HG03095 (cell line): ENCODE measurements around the gene TGM1.
A peak's percentile ranks its signal among the peaks of the same experiment; 100 is the strongest.

Experiments used
- ATAC-seq: cut with Tn5 transposase; IDR thresholded peaks from one replicate; pipeline ENCODE4 v1.9.1; 2021; ENCODE audit warnings: moderate library complexity; ENCODE audit not compliant: unreplicated experiment

Gene TGM1

GRCh38 chr14:24271134-24271833 is 8.3 kb upstream of the TGM1 start, which contains the start of gene RABGGTA:
TSS of gene RABGGTA (minus strand) at chr14:24271597. CDS start at chr14:24271115, 482 bp downstream.
- peak; percentile 76 for ATAC-seq

GRCh38 chr14:24270537-24271133 is 7.7 kb upstream of the TGM1 start:
- ATAC-seq = no peak

DNA sequence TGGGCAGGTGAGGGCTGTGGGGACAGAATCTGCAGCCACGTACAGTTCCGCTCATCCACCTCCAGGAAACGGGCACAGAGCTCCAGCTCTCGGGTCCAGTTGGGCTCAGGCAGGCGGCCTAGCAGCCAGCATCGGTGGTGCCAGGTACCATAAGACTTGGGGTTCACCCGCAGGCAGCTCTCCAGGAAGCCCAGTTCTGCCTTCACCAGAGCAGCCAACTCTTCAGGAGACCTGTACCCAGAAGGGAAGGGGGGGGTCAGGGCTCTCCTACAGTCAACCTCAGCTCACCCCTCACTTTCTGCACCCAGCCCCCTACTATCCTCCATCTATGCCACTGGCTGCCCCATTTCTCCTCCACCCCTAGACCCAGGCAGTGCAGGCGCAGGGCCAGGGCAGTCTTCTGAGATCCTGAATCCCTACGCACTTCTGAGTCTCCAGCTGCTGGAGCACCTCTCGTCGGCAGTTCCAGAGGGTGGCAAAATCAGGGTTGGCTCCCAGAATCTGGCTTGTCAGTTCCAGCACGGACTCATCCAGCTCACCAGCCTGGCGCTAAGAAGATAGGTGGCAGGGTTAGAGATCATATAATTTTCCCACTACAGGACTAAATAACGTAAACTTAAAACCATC is 7.0 kb upstream of the TGM1 start:
- no peak for ATAC-seq

DNA sequence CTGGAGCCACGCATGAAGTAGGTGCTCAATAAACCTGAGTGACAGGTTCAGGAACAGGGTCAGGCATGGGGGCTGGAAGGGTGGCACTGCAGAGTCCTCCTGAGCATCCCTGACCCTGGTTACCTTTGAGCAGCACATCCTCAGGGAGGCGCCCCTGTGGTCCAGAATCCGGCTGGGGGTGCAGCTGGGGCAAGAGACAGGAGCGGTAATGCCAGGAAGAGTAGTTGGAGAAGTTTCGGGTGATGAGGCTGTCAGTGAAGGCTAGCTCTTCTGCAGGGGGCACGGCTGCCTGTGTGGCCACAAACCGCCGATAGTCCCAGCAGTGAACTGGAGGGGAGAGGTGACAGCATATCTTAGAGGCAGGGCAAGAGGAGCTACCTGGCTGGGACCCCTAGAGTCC is 6.4 kb upstream of the TGM1 start:
- no peak for ATAC-seq

- no peak for ATAC-seq
Measured at GRCh38 chr14:24268225-24268624, 5.2 kb upstream of the TGM1 start.

- no peak for ATAC-seq
Measured at GRCh38 chr14:24267516-24267915, 4.5 kb upstream of the TGM1 start.

DNA sequence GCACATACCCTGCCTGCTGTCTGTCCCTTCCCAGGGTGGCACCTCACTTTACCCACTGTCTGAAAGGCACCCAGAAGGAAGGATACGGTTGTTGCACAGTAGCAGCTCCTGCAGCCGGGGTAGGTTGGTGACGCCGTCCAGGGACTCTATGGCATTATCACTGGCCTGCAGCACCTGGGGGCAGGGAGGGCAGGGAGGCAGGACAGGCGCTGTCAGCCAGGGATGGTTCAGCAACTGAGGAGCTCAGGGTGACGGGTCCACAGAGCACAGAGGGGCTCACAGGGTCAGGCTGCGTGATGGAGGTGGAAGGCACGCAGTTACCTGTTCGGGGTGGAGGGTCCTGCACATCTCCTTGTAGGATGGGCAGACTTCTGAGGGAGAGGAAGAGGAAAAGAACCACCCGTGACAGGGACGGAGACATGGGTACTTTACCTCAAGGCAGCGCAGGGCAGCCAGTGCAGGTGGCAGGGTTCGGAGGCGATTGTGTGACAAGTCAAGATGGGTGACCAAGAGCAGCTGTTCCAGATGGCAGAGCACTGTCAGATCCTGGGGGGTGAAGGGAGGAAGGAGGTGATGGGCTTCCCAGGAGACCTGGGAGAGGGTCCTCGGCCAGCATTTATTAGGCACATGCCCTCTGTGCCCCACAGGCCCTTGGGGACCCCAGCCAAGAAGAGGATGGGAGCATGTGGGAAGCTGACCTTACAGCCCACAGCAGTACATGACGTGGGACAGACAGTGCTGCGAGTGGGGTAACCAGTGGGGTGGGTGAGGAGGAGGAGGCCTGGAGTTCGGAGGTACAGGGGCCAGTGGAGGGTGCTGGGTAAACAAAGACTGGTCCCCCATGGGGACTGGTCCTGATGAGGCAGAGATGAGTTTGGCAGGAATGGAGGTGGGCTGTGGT is 3.6 kb upstream of the TGM1 start:
- no peak for ATAC-seq

GRCh38 chr14:24264298-24264697 is 1.3 kb upstream of the TGM1 start:
- no peak for ATAC-seq

DNA sequence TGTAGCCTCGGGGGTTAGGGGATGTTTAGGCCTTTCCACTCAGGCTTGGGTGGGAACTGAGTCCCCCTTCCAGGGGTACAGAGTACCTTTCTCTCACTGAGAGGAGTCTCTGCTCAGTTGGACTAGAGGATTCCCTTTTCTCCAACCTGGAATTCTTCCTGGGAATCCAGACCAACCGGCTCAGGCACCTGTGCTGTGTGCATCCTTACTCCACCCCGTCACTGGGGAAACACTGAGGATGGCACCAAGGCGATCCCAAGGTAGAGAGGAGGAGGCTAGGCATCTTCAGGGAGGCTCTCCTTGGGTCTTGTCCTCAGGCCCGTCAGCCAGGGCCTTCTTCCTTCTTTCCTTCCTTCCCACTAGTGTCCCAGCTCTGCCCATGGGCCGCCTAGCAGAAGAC is 871 bp upstream of the TGM1 start:
- no peak for ATAC-seq

DNA sequence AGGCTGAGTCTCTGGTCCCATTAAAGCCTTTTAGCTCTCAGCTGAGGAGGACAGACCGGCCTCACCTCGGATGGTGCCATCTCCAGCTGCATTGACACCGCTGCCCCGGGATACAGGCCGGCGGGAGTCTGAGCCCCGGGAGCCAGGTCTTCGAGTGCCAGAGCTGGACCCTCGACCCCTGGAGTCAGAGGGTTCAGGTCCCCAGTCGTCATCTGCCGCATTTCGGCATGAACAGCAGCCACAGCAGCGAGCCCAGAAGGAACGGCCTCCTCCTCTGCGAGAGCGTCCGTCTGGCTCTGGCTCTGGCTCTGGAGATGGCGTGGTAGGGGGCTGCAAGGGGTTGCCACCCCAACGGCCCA is 1.0 kb downstream of the TGM1 start:
- ATAC-seq = no peak

DNA sequence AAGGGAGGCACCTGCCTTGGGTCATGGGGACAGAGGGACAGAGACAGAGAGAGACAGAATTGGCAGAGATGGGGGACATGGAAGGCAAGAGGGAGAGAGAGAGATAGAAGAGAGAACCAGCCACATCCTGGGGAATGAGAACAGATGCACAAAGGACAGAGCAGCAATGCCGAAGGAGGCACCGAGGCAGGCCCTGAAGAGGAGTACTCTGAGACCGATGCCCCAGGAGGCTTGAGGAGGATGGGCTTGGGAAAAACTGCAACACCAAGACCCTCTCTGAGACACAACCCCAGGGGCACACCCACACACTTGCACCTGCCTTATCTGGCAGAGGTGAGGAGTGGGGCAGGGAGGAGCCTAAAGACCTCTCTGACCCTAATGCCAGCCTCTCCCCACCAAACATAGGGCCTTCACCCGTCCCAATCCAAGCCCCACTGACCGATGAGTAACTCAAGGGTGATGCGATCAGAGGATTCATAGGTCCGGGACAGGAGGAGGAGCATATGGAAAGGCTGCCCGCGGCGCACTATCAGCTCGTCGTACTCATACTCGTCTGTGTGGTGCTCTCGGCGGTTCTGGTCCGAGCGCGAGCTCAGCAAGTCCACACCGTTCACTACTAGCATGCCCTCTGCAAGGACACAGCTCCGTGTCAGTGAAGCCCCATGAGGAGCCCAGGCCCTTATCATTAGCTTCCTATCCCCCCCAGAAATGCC is 1.6 kb downstream of the TGM1 start:
- ATAC-seq = no peak

- ATAC-seq = no peak
Measured at GRCh38 chr14:24260780-24261157, 2.2 kb downstream of the TGM1 start.

DNA sequence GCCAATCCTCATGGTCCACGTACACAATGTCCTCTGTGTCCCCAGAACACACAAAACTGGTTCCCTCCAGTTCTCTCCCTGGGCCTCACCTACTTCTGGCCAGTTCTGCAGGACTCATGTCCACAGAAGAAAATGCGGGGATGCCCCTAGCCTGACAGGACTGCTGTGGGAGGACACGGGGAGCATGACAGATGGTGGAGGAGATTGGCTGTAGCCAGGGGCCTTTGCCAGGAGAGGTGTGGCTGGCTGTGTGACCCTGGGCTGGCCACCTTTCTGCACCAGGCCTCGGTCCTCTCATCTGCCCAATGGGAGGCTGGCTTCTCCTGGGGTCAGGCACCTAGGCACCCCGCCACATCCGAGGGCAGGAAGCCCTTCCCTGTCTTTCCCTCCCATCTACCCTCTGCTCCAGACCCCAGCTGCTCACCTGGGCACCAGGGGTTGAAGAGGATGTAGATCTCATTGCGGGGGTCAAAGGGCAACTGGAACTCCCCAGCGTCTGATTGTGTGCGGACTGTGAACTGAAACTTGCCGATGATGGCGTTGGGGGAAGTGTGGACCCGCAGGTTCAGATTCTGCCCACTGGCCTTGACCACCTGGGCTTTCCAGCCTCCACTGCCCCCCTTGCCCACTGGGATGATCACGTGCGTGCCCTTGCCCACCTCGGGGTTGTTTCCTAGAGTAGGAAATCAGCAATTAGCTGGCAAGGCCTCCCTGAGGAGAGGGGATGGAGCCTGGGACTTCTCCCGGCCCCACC is 2.8 kb downstream of the TGM1 start:
- no peak for ATAC-seq

DNA sequence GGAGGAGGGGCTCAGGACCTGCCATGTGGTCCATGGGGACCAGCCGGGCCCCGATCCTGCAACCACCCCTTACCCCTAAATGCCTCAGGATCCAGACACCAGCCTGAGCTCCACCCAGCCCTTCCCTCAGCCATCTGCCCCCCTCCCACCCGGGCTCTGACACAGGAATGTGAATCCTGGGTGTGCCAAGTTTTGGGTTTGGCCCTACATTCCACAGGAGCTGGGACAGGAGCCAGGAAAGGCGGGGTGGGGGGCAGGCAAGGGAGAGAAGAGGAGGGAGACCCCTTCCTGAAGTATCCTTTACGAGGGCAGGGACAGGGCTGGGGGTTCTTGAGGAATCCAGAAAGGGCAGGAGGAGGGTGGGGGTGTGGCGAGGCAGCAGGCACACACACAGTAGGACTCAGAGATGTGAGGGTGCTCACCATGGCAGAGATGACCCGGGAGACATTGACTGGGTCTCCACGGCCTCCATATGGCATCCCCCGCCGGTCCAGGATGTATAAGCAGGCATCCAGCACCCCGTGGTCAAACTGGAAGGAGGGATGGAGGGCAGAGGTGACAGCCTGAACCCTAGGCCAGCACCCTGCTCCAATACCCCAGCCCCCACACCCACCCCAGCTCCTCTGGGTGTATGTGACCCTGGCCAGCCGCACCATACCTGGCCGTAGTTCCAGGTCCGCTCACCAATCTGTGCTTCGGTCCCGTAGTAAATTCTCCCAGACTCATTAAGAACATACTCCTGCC is 3.5 kb downstream of the TGM1 start:
- no peak for ATAC-seq

GRCh38 chr14:24258548-24259265 is 4.3 kb downstream of the TGM1 start:
- no peak for ATAC-seq

- no peak for ATAC-seq
Measured at GRCh38 chr14:24258119-24258518, 4.9 kb downstream of the TGM1 start.

DNA sequence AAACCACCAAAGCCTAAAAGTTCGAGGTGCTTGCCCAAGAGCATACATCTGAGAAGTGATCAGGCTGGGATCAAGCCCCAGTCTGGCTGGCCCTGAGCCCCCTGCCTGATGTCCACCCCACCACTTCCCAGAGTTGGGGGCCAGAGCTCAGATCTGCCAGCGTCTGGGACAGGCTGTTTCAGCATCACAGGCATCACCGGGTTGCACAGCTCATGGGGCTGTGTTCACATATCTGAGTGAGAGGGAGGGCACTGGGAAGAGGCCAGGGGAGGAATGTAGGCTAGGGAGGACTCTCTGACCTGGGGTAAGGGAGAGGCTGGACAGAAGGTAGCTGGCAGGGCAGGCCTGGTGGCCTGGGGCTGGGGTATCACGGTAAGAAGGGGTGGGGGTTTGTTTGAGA is 6.0 kb downstream of the TGM1 start:
- ATAC-seq = no peak

GRCh38 chr14:24255931-24256711 is 6.9 kb downstream of the TGM1 start:
- ATAC-seq = no peak
